HG03139 (cell line): ENCODE measurements around the gene PTPRH.
"Not testable (repeated sequence)": the region's sequence is repeated elsewhere in the genome, so short reads cannot be mapped to it uniquely, and the experiment has no call there.

Experiments
- ATAC-seq: cut with Tn5 transposase; IDR thresholded peaks from one replicate; pipeline ENCODE4 v1.9.1; 2021; ENCODE audit not compliant: unreplicated experiment

PTPRH gene

DNA sequence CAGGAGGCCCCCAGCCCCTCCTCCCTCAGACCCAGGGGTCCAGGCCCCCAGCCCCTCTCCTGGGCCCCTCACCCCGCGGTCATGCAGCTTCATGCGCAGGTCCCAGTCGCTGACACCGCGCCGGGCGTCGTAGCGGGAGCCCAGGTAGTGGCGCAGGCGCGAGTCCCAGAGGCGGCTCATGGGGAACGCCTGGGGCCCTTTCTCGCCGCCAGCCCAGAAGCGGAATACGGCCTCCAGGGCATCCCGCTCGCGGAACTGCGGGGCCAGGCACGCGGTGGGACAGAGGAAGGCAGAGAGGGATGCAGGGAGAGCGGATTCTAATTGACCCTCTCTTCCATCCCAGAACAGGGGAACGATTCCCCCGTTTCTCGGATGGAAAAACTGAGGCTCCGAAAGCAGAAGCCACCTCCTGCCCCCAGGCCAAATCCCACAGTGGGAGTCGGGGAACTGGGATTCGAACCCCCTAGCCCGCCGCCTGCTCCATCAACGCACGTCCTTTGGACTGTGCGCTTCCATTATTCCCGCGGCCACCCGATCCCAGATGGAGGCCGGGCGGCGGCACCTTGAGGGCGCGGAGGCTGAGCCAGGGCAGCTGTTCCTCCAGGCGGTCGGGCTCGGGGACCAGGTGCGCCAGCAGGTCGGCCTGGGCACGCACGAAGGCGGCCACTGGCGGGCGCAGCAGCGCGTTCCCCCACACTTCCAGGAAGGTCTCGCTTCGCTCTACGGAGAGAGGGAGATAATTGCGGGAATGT, 47.6 kb downstream of the PTPRH start:
- ATAC-seq, result no peak

- no peak for ATAC-seq
These were observed 48.3 kb downstream of the PTPRH start for GRCh38 chr19:55160986-55161365.

- ATAC-seq, result peak; percentile 58
These were observed 48.9 kb downstream of the PTPRH start for GRCh38 chr19:55160128-55160985.

- ATAC-seq, result no peak
These were observed 50.2 kb downstream of the PTPRH start for GRCh38 chr19:55158848-55159749.

GRCh38 chr19:55158423-55158822, 50.9 kb downstream of the PTPRH start:
- no peak for ATAC-seq

DNA sequence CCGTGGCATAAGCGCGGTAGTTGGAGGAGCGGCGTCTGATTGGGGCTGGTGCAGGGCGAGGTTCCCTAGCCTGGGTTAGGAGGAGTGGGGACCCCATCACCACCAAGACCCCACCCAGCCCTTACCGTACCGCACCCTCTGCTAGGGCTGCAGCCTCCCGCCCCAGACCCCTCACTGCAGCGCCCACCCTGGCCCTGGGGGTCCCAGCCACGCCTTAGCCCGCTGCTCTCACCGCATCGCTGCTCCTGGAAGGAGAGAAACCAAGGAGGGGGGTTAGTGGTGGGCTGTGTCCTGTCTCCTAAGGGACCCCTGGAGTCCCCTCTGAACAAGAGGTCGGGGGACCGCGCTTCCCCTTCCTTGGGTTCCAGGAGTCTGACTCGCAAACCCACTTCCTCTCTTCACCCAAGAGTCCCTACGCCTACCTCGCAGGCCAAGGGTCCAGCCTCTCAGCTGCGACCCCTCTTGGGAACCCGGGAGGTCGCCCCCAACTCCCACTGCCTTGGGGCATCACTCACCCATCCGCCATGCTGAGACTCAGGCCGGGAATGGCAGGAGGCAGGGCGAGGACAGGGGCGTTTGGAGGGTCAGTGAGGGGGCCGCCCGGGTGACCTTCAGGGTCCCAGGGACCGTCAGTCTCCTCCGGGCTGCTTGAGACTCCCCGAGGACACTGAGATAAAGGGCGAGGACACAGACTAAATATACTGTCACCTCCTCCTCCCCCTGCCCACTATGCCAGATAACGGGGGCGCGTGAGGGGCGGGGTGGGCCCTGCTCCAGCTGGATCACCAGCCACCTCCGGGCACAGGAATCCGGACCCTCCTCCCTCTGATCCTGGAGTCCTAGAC, 52.0 kb downstream of the PTPRH start, which contains the start of gene TNNI3:
TSS of gene TNNI3 (minus strand) at position 669 of the 845 bp plus-strand sequence. CDS start at position 526, 143 bp downstream.
- no peak for ATAC-seq

GRCh38 chr19:55156202-55157063, 52.9 kb downstream of the PTPRH start:
- no peak for ATAC-seq

- ATAC-seq, result not testable (repeated sequence)
These were observed 53.5 kb downstream of the PTPRH start for GRCh38 chr19:55155784-55156183.

- ATAC-seq, result no peak
These were observed 55.5 kb downstream of the PTPRH start for GRCh38 chr19:55153652-55154264.

- ATAC-seq, result no peak
These were observed 57.3 kb downstream of the PTPRH start for GRCh38 chr19:55152017-55152416.

DNA sequence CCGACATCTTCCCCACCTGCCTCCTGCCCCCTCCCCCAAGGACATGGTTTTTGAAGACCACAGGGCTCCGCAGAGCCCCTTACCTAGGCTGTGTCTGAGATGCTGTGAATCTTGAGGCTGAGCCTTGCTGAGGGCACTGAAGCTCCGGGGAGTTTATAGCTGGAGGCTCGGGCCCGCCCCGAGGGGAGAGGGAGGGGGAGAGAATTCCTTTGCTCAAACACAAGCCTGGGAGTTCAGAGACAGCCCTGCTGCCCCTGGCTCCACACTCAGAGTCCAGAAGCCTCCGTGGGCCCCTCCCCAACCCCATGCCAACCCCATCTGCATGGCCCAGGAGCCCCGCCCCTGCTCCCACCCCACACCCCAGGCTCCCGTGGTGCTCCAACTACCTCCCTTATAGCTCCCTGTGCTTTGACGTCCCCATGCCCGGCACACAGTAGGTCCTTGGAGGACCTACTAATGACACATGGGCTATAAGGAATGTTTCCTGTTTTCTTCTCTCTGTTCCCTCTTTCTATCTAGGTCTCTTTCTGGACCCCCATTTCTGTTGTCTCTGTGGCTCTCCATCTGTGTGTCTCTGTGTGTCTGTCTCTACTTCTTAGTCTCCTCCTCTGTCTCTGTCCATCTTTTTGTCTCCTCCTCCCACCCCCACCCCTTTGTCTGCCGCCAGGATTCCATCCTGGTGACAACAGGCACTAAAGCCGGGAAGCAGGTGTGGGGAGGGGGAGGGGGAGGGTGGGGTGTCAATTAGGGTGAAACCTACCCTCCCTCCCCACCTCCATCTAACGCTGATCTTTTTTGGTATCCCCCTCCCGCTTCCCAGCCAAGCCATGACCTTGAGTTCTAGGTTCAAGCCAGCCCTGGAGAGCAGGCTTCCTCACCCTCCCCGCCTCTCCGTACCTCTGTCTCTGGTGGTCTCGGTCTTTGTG, 60.0 kb downstream of the PTPRH start, which contains the start of gene TNNT1:
TSS of gene TNNT1 (minus strand) at position 129 of the 926 bp plus-strand sequence. CDS start 2,049 bp downstream, outside the sequence.
- no peak for ATAC-seq

GRCh38 chr19:55147545-55148251, 61.6 kb downstream of the PTPRH start:
- ATAC-seq, result no peak

DNA sequence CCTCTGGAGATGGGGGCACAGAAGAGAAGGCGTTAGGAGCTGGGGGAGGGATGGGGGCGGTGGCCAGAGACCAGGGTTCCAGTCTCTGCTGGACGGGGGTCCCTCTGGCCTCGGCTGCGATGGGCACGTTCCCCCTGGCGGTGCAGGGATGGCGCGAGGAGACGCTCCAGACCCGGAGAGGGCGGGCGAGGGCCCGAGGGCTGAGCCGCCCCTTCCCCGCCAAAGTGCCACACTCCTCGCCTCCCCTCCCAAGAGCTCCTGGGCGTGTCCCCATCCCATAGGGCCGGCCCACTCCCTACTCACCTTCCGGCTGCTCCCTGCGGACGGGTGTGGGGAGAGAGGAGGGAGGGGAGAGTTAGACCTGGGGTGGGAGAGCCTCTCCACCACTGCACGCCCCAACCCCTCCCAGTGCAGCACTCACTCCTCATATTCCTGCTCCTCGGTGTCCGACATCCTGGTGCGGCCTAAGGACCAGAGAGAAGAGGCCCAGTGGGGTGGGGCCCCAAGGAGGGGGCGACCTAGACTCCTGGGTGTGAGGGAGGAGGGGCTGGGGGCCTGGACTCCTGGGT, 62.5 kb downstream of the PTPRH start:
- ATAC-seq, result no peak

GRCh38 chr19:55146078-55146704, 63.1 kb downstream of the PTPRH start:
- ATAC-seq, result no peak

DNA sequence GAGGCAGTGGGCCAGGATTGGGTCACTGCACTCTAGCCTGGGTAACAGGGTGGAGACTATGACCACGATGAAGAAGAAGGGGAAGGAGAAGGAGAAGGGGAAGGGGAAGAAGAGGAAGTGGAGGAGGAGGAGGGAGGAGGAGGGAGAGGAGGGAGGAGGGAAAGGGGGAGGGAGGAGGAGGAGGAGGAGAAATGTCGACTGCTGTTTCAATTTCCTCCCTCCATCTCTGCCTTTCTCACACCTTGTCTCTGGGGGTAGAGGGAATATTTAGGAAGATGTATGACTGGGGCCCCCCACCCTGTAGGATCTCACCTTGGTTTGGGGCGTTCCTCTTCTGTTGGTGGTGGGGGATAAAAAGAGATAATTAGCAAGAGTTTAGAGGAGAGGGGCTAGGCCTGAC, 64.1 kb downstream of the PTPRH start:
- ATAC-seq, result no peak

- no peak for ATAC-seq
These were observed 67.6 kb downstream of the PTPRH start for GRCh38 chr19:55141696-55142095.
